ENCODE data around the gene GIPR. TPM values are rescaled to one million over a fixed set of nuclear protein-coding genes. Genes with fewer than 3 reads are reported as not detected.

GIPR gene
- total RNA-seq, 1 donor from 2014 or later = 1.3 TPM

DNA sequence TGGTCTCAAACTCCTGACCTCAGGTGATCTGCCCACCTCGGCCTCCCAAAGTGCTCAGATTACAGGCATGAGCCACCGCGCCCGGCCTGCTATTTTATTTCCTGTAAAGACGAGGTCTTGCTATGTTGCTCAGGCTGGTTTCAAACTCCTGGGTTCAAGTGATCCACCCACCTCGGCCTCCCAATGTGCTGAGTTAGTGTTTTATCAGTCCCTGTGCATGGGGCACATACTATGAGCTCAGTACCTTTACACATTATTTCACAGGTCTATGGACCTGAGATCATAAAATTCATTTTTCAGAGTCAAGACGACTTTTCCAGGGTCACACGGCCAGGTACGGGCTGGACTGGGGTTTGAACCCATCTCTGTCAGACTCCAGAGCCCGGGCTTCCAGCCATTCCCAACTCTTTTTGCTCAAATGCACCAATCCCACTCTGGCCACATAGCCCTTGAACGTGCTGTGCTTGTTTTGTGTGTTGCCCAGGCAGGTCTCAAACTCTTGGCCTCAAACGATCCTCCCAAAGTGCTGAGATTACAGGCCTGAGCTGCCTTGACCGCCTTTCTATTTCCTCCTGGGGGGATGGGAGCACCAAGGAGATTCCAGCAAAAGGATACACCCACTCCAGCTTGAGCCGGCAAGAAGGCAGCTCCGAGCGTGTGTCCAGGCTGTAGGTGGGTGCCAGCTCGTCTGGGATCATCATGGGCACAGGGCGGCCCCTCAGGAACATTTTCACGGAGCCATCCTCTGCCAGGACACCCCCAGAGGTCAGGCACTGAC is 29.9 kb upstream of the GIPR start:
- Mint-ChIP-seq H3K36me3 (ENCODE audit: unreplicated experiment) (no peaks in the 10 kb centered on the region), H3K9me3 (ENCODE audit: unreplicated experiment) (no peaks in the 10 kb centered on the region), H3K4me3 (ENCODE audit: unreplicated experiment) (peak overlapping the region; percentile 91), H3K27me3 (ENCODE audit: unreplicated experiment) (no peaks in the 10 kb centered on the region), H3K27ac (ENCODE audit: unreplicated experiment) (peak overlapping the region; percentile 86), H3K4me1 (ENCODE audit: unreplicated experiment) (peaks cover 30% of the 10 kb centered on the region)
- no peak for TF ChIP-seq CTCF (IDR thresholded peaks at IDR 0.05)
- DNase-seq (ENCODE audit: extremely low spot score, unreplicated experiment) = no peak

- no peaks in the 10 kb centered on the region for H3K36me3 Mint-ChIP-seq (ENCODE audit: unreplicated experiment)
- H3K9me3 Mint-ChIP-seq (ENCODE audit: unreplicated experiment) = no peaks in the 10 kb centered on the region
- peaks cover 35% of the 10 kb centered on the region for H3K4me1 Mint-ChIP-seq (ENCODE audit: unreplicated experiment)
- peak; percentile 33 for TF ChIP-seq CTCF (IDR thresholded peaks at IDR 0.05)
- peak within 1 kb of the TSS; percentile 91 for H3K4me3 Mint-ChIP-seq (ENCODE audit: unreplicated experiment)
- no peaks in the 10 kb centered on the region for H3K27me3 Mint-ChIP-seq (ENCODE audit: unreplicated experiment)
- H3K27ac Mint-ChIP-seq (ENCODE audit: unreplicated experiment) = peak within 1 kb of the TSS; percentile 86
- no peak for DNase-seq (ENCODE audit: extremely low spot score, unreplicated experiment)
These were observed 28.9 kb upstream of the GIPR start, which contains the start of gene EML2 for GRCh38 chr19:45638930-45639729. Gene EML2 (minus strand): TSS chr19:45639397. CDS start chr19:45639376, 21 bp downstream.

- no peak for DNase-seq (ENCODE audit: extremely low spot score, unreplicated experiment)
- peak overlapping the region; percentile 91 for H3K27ac Mint-ChIP-seq (ENCODE audit: unreplicated experiment)
- peak overlapping the region; percentile 73 for H3K4me3 Mint-ChIP-seq (ENCODE audit: unreplicated experiment)
- TF ChIP-seq CTCF (IDR thresholded peaks at IDR 0.05) = no peak
- peaks cover 35% of the 10 kb centered on the region for H3K4me1 Mint-ChIP-seq (ENCODE audit: unreplicated experiment)
- no peaks in the 10 kb centered on the region for H3K36me3 Mint-ChIP-seq (ENCODE audit: unreplicated experiment)
- no peaks in the 10 kb centered on the region for H3K27me3 Mint-ChIP-seq (ENCODE audit: unreplicated experiment)
- no peaks in the 10 kb centered on the region for H3K9me3 Mint-ChIP-seq (ENCODE audit: unreplicated experiment)
These were observed 27.2 kb upstream of the GIPR start for GRCh38 chr19:45640849-45641273.

DNA sequence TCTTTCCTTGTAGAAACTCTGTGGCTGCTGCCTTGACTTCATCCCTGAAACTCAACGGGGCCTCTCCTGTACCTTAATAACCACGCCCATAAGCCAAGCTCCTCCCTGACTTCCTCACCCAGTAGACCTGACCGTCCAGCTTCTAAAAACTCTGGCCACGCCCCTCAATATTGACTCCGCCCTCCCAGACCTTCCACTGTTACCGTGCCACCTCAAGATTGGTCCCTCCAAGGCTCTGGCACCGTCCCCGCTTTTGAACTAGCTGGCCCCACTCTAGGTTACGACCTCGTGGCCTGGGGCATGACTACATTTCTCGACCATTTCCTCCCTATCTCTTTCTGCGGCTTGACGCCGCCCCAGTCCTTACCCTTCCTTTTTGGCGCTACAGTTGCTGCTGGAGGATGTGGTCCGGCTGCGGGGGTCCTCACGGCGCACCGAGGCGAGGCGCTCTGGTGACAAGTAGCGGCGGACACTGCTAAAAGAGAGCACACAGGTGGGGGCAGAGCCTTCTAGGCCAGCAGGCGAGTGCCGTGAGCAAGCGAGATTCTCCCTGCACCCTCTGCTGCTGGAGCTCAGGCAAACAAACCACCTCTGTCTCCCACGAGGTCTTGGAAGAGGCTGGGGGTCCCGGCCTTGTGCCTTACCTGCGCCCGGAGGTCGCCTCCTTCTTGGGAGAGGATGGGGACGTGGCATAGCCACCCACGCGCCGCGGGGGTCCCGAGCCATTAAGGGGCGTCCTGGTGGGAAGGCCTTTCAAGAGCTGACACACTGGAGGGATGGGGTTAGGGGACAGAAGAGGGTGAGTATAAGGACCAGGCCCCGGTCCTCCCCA is 26.5 kb upstream of the GIPR start:
- Mint-ChIP-seq H3K9me3 (ENCODE audit: unreplicated experiment) (no peaks in the 10 kb centered on the region), H3K36me3 (ENCODE audit: unreplicated experiment) (no peaks in the 10 kb centered on the region), H3K27ac (ENCODE audit: unreplicated experiment) (peak overlapping the region; percentile 91), H3K4me1 (ENCODE audit: unreplicated experiment) (peaks cover 41% of the 10 kb centered on the region), H3K27me3 (ENCODE audit: unreplicated experiment) (no peaks in the 10 kb centered on the region), H3K4me3 (ENCODE audit: unreplicated experiment) (peak overlapping the region; percentile 73)
- no peak for TF ChIP-seq CTCF (IDR thresholded peaks at IDR 0.05)
- DNase-seq (ENCODE audit: extremely low spot score, unreplicated experiment) = no peak

Data from osteocyte (in vitro differentiated cells).